Breast epithelium (tissue), 3 donors: ENCODE data around the gene SIAH3.

Experiments
- POLR2AphosphoS5 ChIP-seq, 3 donors: sonication (generic); formaldehyde crosslinking; IDR thresholded peaks; one replicate each; pipeline ENCODE4 v1.6.1; 2017; ENCODE audit warnings: antibody characterized with exemption in 3 of 3
- TF ChIP-seq, protein P1 (sequence below), 3 donors: fragments of 450-650 bp; IDR thresholded peaks; one replicate each; pipeline ENCODE4 v1.5.1; 2016 to 2017; ENCODE audit warnings: antibody characterized with exemption in 3 of 3, mild to moderate bottlenecking in 3 of 3, moderate library complexity in 3 of 3

DNA sequence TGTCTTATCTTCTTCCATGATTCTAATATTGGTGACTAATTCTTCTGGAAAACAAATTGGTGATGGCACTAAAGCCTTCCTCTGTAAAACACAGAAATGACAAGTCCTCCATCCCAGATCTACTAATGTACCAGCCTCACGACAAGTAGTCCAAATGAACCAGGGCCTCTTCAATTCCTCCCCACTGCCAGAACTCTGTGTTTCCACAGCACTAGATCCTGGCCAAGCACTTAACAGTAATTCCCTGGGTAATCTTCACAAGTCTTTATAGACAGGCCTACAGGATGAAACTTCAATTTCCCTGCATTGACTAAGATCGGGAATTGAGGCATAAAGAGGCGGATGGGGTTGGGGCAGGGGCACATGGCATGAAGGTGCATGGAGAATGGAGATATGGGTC, 52.7 kb downstream of the SIAH3 start:
- TF ChIP-seq, protein P1, sequence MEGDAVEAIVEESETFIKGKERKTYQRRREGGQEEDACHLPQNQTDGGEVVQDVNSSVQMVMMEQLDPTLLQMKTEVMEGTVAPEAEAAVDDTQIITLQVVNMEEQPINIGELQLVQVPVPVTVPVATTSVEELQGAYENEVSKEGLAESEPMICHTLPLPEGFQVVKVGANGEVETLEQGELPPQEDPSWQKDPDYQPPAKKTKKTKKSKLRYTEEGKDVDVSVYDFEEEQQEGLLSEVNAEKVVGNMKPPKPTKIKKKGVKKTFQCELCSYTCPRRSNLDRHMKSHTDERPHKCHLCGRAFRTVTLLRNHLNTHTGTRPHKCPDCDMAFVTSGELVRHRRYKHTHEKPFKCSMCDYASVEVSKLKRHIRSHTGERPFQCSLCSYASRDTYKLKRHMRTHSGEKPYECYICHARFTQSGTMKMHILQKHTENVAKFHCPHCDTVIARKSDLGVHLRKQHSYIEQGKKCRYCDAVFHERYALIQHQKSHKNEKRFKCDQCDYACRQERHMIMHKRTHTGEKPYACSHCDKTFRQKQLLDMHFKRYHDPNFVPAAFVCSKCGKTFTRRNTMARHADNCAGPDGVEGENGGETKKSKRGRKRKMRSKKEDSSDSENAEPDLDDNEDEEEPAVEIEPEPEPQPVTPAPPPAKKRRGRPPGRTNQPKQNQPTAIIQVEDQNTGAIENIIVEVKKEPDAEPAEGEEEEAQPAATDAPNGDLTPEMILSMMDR (IDR thresholded peaks at IDR 0.05) = no peak
- TF ChIP-seq POLR2AphosphoS5 (IDR thresholded peaks at IDR 0.05) = no peak
